Liver (tissue), 9 donors: ENCODE results near the gene DOK6. TPM values are rescaled to one million over a fixed set of nuclear protein-coding genes. Genes with fewer than 3 reads are reported as not detected.

Source experiments
- DNase-seq: peaks from one replicate; pipeline ENCODE4 v3.0.0-alpha.2; 2017; ENCODE audit warnings: low spot score
- H3K27ac ChIP-seq, 2 donors: one replicate each; pipeline ENCODE4 v1.7.0; 2013; ENCODE audit warnings: inconsistent platforms in 2 of 2, low read length in 2 of 2, control low read depth in 1 of 2, low read depth in 1 of 2, mild to moderate bottlenecking in 1 of 2
- H3K27me3 ChIP-seq, 4 donors: one replicate each; pipeline versions ENCODE4 v1.6.1 to v1.7.0; 2013; ENCODE audit warnings: low read length in 3 of 4, inconsistent platforms in 1 of 4, mild to moderate bottlenecking in 1 of 4, moderate library complexity in 1 of 4; ENCODE audit not compliant: control insufficient read depth in 4 of 4, insufficient read depth in 4 of 4
- H3K36me3 ChIP-seq, 4 donors: one replicate each; pipeline versions ENCODE4 v1.6.1 to v1.7.0; 2013; ENCODE audit warnings: low read length in 3 of 4, mild to moderate bottlenecking in 3 of 4, low read depth in 1 of 4, moderate library complexity in 1 of 4; ENCODE audit not compliant: control insufficient read depth in 4 of 4, insufficient read depth in 3 of 4
- H3K4me1 ChIP-seq, 4 donors: one replicate each; pipeline versions ENCODE4 v1.6.1 to v1.7.0; 2013; ENCODE audit warnings: low read length in 3 of 4, mild to moderate bottlenecking in 3 of 4, moderate library complexity in 1 of 4; ENCODE audit not compliant: control insufficient read depth in 4 of 4, insufficient read depth in 4 of 4
- H3K4me3 ChIP-seq, 3 donors: one replicate each; pipeline versions ENCODE4 v1.6.1 to v1.7.0; 2013; ENCODE audit warnings: low read length in 3 of 3, control low read depth in 1 of 3, low read depth in 1 of 3, mild to moderate bottlenecking in 1 of 3
- H3K9ac ChIP-seq, 2 donors: one replicate each; pipeline ENCODE4 v1.7.0; 2013; ENCODE audit warnings: low read length in 2 of 2, mild to moderate bottlenecking in 2 of 2, moderate library complexity in 2 of 2, control low read depth in 1 of 2, low read depth in 1 of 2
- H3K9me3 ChIP-seq, 4 donors: one replicate each; pipeline versions ENCODE4 v1.6.1 to v1.7.0; 2013; ENCODE audit warnings: low read length in 3 of 4; ENCODE audit not compliant: control insufficient read depth in 4 of 4
- ATF3 ChIP-seq: IDR thresholded peaks from 2 replicates; pipeline ENCODE4 v1.6.1; 2016; ENCODE audit warnings: antibody characterized with exemption
- CTCF ChIP-seq: fragments of 150-350 bp; IDR thresholded peaks from 2 replicates; pipeline ENCODE4 v1.5.1; 2017; ENCODE audit warnings: improper control_type of control experiment, low read depth, low read length; ENCODE audit not compliant: missing input control
- EGR1 ChIP-seq, 2 donors: IDR thresholded peaks; 2 replicates each; pipeline ENCODE4 v1.6.1; 2016 to 2018; ENCODE audit warnings: antibody characterized with exemption in 2 of 2, low read depth in 2 of 2
- FOXA1 ChIP-seq: IDR thresholded peaks from 2 replicates; pipeline ENCODE4 v1.6.1; 2016; ENCODE audit warnings: antibody characterized with exemption
- FOXA2 ChIP-seq: IDR thresholded peaks from 2 replicates; pipeline ENCODE4 v1.6.1; 2016; ENCODE audit warnings: antibody characterized with exemption
- GABPA ChIP-seq, 2 donors: IDR thresholded peaks in 1 of 2; conservative IDR thresholded peaks in 1 of 2; 2 replicates each; pipeline ENCODE4 v1.6.1; 2016; ENCODE audit warnings: antibody characterized with exemption in 2 of 2, mild to moderate bottlenecking in 1 of 2, moderate library complexity in 1 of 2
- HNF4A ChIP-seq, 2 donors: conservative IDR thresholded peaks; 2 replicates each; pipeline ENCODE4 v1.6.1; 2016; ENCODE audit warnings: antibody characterized with exemption in 2 of 2, mild to moderate bottlenecking in 2 of 2
- HNF4G ChIP-seq: IDR thresholded peaks from 2 replicates; pipeline ENCODE4 v1.6.1; 2016; ENCODE audit warnings: antibody characterized with exemption
- JUND ChIP-seq, 2 donors: IDR thresholded peaks; 2 replicates each; pipeline ENCODE4 v1.6.1; 2016; ENCODE audit warnings: antibody characterized with exemption in 2 of 2
- MAX ChIP-seq: IDR thresholded peaks from 2 replicates; pipeline ENCODE4 v1.6.1; 2016; ENCODE audit warnings: antibody characterized with exemption
- NR2F2 ChIP-seq: IDR thresholded peaks from 2 replicates; pipeline ENCODE4 v1.6.1; 2016; ENCODE audit warnings: antibody characterized with exemption
- RAD21 ChIP-seq, 2 donors: IDR thresholded peaks; 2 replicates each; pipeline ENCODE4 v1.6.1; 2016; ENCODE audit warnings: antibody characterized with exemption in 2 of 2, mild to moderate bottlenecking in 2 of 2
- RXRA ChIP-seq, 2 donors: IDR thresholded peaks; 2 replicates each; pipeline ENCODE4 v1.6.1; 2017 to 2018; ENCODE audit warnings: antibody characterized with exemption in 2 of 2, mild to moderate bottlenecking in 1 of 2
- SP1 ChIP-seq: IDR thresholded peaks from 2 replicates; pipeline ENCODE4 v1.6.1; 2018; ENCODE audit warnings: antibody characterized with exemption, mild to moderate bottlenecking
- YY1 ChIP-seq: IDR thresholded peaks from 2 replicates; pipeline ENCODE4 v1.6.1; 2016; ENCODE audit warnings: antibody characterized with exemption, mild to moderate bottlenecking
- ZBTB33 ChIP-seq: IDR thresholded peaks from 2 replicates; pipeline ENCODE4 v1.6.1; 2016; ENCODE audit warnings: antibody characterized with exemption
- WGBS: extraction: QIAGEN DNeasy Blood & Tissue Kit; methylation state at CpG from one replicate; pipeline ENCODE4 v1.1.7; 2013; 5-methylcytosine and 5-hydroxymethylcytosine counted together
- polyA plus RNA-seq, 2 donors: library from polyadenylated mRNA; stranded (reverse) in 1 of 2; unstranded in 1 of 2; fragments of 200-250 nt in 1 of 2; fragments of >200 nt in 1 of 2; fragmentation: Nextera tagmentation in 1 of 2; extraction: Ambion mirVana in 1 of 2; gene quantifications; one replicate each; pipeline versions ENCODE4 v1.2.1 to v1.2.3, GENCODE V29; 2013 to 2015
- total RNA-seq, 2 donors: library from RNA; depleted of rRNA; stranded (reverse); fragments of >200 nt; gene quantifications; one replicate each; pipeline ENCODE4 v1.2.3, GENCODE V29; 2014
- donor health status: healthy.
- donor health status: healthy.
- donor health status: healthy.
- donor health status: healthy.
- donor health status: healthy.

The DOK6 gene
- total and polyA plus RNA-seq, 4 donors, result 0.08 to 1.1 (median 0.67) TPM

GRCh38 chr18:69596345-69596744, 195.7 kb downstream of the DOK6 start:
- TF ChIP-seq HNF4G, result no peak
- no peak for TF ChIP-seq ZBTB33
- no peak for TF ChIP-seq FOXA1
- TF ChIP-seq HNF4A (conservative IDR thresholded peaks at IDR 0.05), result no peak
- TF ChIP-seq CTCF, result no peak
- TF ChIP-seq NR2F2, result no peak
- no peak for TF ChIP-seq YY1
- TF ChIP-seq RAD21 (IDR thresholded peaks at IDR 0.05), result no peak
- no peak for TF ChIP-seq ATF3
- no peak for TF ChIP-seq SP1
- TF ChIP-seq JUND (IDR thresholded peaks at IDR 0.05), result no peak
- TF ChIP-seq EGR1 (IDR thresholded peaks at IDR 0.05; ENCODE audit: low read depth in 2 of 2), result no peak
- TF ChIP-seq MAX, result no peak
- no peak for TF ChIP-seq FOXA2
- TF ChIP-seq GABPA (IDR thresholded peaks at IDR 0.05 in 1 of 2, conservative IDR thresholded peaks at IDR 0.05 in 1 of 2), result no peak
- 81% methylated on average over 4 of the region's 4 CpGs for WGBS
- Histone ChIP-seq H3K4me3 (no peak overlapping the region), H3K9me3 (no peaks in the 10 kb centered on the region), H3K4me1 (no peaks in the 10 kb centered on the region), H3K27ac (no peak overlapping the region), H3K9ac (no peak overlapping the region), H3K27me3 (no peaks in the 10 kb centered on the region), H3K36me3 (peaks cover 0 to 2% (median 0%) of the 10 kb centered on the region in 4 donors)
- DNase-seq, result no peak

GRCh38 chr18:69597561-69597960, 196.9 kb downstream of the DOK6 start:
- no peaks in the 10 kb centered on the region for H3K4me1 ChIP-seq
- no peak for DNase-seq
- no peaks in the 10 kb centered on the region for H3K9me3 ChIP-seq
- H3K4me3 ChIP-seq, result no peak overlapping the region
- peaks cover 0 to 2% (median 0%) of the 10 kb centered on the region in 4 donors for H3K36me3 ChIP-seq
- 96% methylated on average over 5 of the region's 5 CpGs for WGBS
- no peak overlapping the region for H3K9ac ChIP-seq
- no peak for TF ChIP-seq HNF4G
- TF ChIP-seq NR2F2, result no peak
- TF ChIP-seq RAD21 (IDR thresholded peaks at IDR 0.05), result no peak
- no peak for TF ChIP-seq GABPA (IDR thresholded peaks at IDR 0.05 in 1 of 2, conservative IDR thresholded peaks at IDR 0.05 in 1 of 2)
- TF ChIP-seq HNF4A (conservative IDR thresholded peaks at IDR 0.05), result no peak
- no peak overlapping the region for H3K27ac ChIP-seq
- no peaks in the 10 kb centered on the region for H3K27me3 ChIP-seq

GRCh38 chr18:69599377-69599776, 198.7 kb downstream of the DOK6 start:
- Histone ChIP-seq H3K27ac (no peak overlapping the region), H3K4me3 (no peak overlapping the region), H3K9me3 (no peaks in the 10 kb centered on the region), H3K27me3 (no peaks in the 10 kb centered on the region), H3K9ac (no peak overlapping the region), H3K36me3 (peaks cover 0 to 2% (median 0%) of the 10 kb centered on the region in 4 donors), H3K4me1 (no peaks in the 10 kb centered on the region)
- 92% methylated on average over 8 of the region's 8 CpGs for WGBS
- no peak for DNase-seq
- TF ChIP-seq RXRA (IDR thresholded peaks at IDR 0.05) (no peak), HNF4G (no peak)
